NB4 (cell line): ENCODE measurements around the gene VANGL1.

Experiments
- MYC ChIP-seq: IDR thresholded peaks from 2 replicates; pipeline ENCODE4 v1.6.1; 2011; ENCODE audit warnings: low read depth, low read length
- POLR2A ChIP-seq: IDR thresholded peaks from 2 replicates; pipeline ENCODE4 v1.6.1; 2011; ENCODE audit warnings: mild to moderate bottlenecking; ENCODE audit not compliant: insufficient read length; ENCODE audit errors: extremely low read depth
- TF ChIP-seq, protein P1 (sequence below): IDR thresholded peaks from one replicate; pipeline ENCODE4 v1.5.1; 2012; ENCODE audit warnings: low read depth, low read length
- TF ChIP-seq, protein P2 (sequence below): IDR thresholded peaks from 2 replicates; pipeline ENCODE4 v1.6.1; 2011; ENCODE audit warnings: low read depth, low read length

DNA sequence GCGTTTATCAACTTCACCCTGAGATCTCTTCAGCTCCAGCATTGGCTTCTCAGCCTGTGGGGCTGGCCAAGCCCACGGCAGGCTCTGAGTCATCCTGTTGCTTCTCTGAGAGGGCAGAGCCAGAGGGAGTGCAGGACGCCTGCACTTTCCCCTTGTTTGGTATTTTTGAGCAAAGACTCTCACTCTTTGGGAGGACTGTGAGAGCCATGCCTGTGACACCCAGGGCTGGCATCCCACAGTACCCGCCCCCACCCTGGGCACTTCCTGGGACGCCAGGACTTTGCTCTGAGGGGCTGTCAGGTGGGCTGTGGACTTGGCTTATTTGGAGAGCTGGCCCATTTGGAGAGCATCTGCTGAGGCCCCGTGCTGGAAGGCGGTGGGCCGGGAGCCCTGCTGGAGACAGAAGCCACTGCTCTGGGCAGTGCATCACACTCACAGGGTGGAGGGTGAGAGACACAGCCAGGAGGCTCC lies 37.4 kb downstream of the VANGL1 start:
- TF ChIP-seq POLR2A (no peak), MYC (no peak)
- TF ChIP-seq, protein P1, sequence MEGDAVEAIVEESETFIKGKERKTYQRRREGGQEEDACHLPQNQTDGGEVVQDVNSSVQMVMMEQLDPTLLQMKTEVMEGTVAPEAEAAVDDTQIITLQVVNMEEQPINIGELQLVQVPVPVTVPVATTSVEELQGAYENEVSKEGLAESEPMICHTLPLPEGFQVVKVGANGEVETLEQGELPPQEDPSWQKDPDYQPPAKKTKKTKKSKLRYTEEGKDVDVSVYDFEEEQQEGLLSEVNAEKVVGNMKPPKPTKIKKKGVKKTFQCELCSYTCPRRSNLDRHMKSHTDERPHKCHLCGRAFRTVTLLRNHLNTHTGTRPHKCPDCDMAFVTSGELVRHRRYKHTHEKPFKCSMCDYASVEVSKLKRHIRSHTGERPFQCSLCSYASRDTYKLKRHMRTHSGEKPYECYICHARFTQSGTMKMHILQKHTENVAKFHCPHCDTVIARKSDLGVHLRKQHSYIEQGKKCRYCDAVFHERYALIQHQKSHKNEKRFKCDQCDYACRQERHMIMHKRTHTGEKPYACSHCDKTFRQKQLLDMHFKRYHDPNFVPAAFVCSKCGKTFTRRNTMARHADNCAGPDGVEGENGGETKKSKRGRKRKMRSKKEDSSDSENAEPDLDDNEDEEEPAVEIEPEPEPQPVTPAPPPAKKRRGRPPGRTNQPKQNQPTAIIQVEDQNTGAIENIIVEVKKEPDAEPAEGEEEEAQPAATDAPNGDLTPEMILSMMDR = no peak
- TF ChIP-seq, protein P2, sequence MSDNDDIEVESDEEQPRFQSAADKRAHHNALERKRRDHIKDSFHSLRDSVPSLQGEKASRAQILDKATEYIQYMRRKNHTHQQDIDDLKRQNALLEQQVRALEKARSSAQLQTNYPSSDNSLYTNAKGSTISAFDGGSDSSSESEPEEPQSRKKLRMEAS = no peak
